Measurements from ENCODE around the gene SLC36A1.

- no peak for TF ChIP-seq CTCF (IDR thresholded peaks at IDR 0.05; ENCODE audit: extremely low read depth in 1 of 2, insufficient read depth in 1 of 2, low read depth in 1 of 2, low read length in 2 of 2)
- no peak for TF ChIP-seq POLR2A (IDR thresholded peaks at IDR 0.05; ENCODE audit: low read depth, low read length)
- no peak for TF ChIP-seq MAX (IDR thresholded peaks at IDR 0.05; ENCODE audit: insufficient read depth, insufficient read length)
- no peak for TF ChIP-seq POLR2AphosphoS5 (IDR thresholded peaks at IDR 0.05; ENCODE audit: insufficient read depth, low read depth, low read length)
- no peak for TF ChIP-seq EZH2 (IDR thresholded peaks at IDR 0.05; ENCODE audit: borderline replicate concordance, low read depth, low read length, severe bottlenecking)
- TF ChIP-seq MYC (IDR thresholded peaks at IDR 0.05; ENCODE audit: low read depth, low read length) = no peak
- no peak for TF ChIP-seq GATA2 (IDR thresholded peaks at IDR 0.05; ENCODE audit: insufficient read depth, insufficient read length, low read depth, low read length)
- TF ChIP-seq FOS (IDR thresholded peaks at IDR 0.05; ENCODE audit: borderline replicate concordance, insufficient read depth, low read length) = no peak
Measured at GRCh38 chr5:151430731-151431130, 16.7 kb upstream of the SLC36A1 start.

All from endothelial cell of umbilical vein (primary cell).